ENCODE results near the gene ZC3H12D. TPM values are rescaled to one million over a fixed set of nuclear protein-coding genes. Genes with fewer than 3 reads are reported as not detected.

ZC3H12D gene
- total and polyA plus RNA-seq, 2 of the 8 experiments (the other 6 are each of a cell fraction or from before 2014, with no cell fraction given), result 0.05 to 0.07 TPM

DNA sequence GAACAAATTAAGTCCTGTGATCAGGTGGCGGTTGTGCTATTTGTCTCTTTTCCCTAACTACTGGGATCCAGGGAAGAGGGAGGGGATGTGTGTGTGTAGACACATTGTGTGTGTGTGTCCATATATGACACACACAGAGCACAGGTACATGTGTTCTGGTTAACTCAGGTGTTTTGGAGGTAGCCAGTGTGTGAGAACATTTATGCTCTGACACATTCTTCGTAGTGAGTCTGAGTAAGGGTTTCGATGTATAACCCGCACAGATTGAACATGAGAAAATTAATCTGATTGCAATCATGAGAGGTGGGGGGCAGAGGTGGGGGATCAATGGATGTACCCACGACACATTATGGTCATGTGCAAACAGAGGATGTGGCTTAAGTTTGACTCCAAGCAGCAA is 12.6 kb downstream of the ZC3H12D start:
- Histone ChIP-seq H3K18ac (ENCODE audit: extremely low read depth, low read length) (no peak overlapping the region), H4K5ac (ENCODE audit: insufficient read length, low read depth, low read length) (no peak overlapping the region), H3K23ac (ENCODE audit: insufficient read length) (no peak overlapping the region), H2BK12ac (ENCODE audit: low read depth, low read length) (no peak overlapping the region), H2BK20ac (ENCODE audit: low read length) (no peak overlapping the region), H2BK120ac (replicated peaks; ENCODE audit: low read depth, low read length) (no peak overlapping the region), H2AFZ (ENCODE audit: low read length) (no peak overlapping the region), H4K91ac (replicated peaks; ENCODE audit: insufficient read length, low read length) (no peak overlapping the region), H3K4me1 (replicated peaks in 1 of 4; ENCODE audit: control insufficient read depth in 3 of 4, insufficient read depth in 4 of 4, low read length in 3 of 4) (peaks cover 0 to 5% (median 1%) of the 10 kb centered on the region in 4 experiments; a peak in 1 of 7 replicates), H2BK5ac (ENCODE audit: low read depth, low read length) (no peak overlapping the region), H3K56ac (replicated peaks; ENCODE audit: insufficient read length, low read depth, low read length) (no peak overlapping the region), H3K4me2 (ENCODE audit: insufficient read depth in 1 of 2, low read depth in 2 of 2, low read length in 2 of 2) (no peak overlapping the region), H3K9me3 (ENCODE audit: insufficient read depth in 2 of 2, low read depth in 1 of 2, low read length in 1 of 2) (no peaks in the 10 kb centered on the region), H4K8ac (ENCODE audit: extremely low read depth, insufficient read depth, low read length) (no peak overlapping the region), H3K79me1 (ENCODE audit: low read depth, low read length) (no peaks in the 10 kb centered on the region), H2AK5ac (ENCODE audit: low read depth, low read length) (peak overlapping the region; percentile 86; the same call in 1 of the 2 replicates), H3K23me2 (ENCODE audit: low read depth, low read length) (no peaks in the 10 kb centered on the region), H3K4ac (replicated peaks; ENCODE audit: insufficient read length, low read depth, low read length) (no peak overlapping the region), H3K27me3 (replicated peaks in 1 of 4; ENCODE audit: control insufficient read depth in 3 of 4, extremely low read depth in 1 of 4, insufficient read depth in 3 of 4, low read length in 3 of 4) (no peaks in the 10 kb centered on the region), H2BK15ac (ENCODE audit: low read length) (no peak overlapping the region), H3K4me3 (ENCODE audit: extremely low read depth in 1 of 4, insufficient read depth in 2 of 4, low read depth in 3 of 4, low read length in 4 of 4) (no peak overlapping the region), H4K20me1 (replicated peaks in 1 of 2; ENCODE audit: control insufficient read depth in 1 of 2, insufficient read depth in 2 of 2, low read length in 2 of 2) (no peaks in the 10 kb centered on the region), H3K27ac (ENCODE audit: low read depth, low read length) (no peak overlapping the region), H3K36me3 (ENCODE audit: control insufficient read depth in 2 of 4, insufficient read depth in 4 of 4, low read length in 3 of 4) (no peaks in the 10 kb centered on the region), H3K79me2 (ENCODE audit: control insufficient read depth in 1 of 2, insufficient read depth in 2 of 2, low read length in 2 of 2) (no peaks in the 10 kb centered on the region), H3K14ac (ENCODE audit: insufficient read length) (no peak overlapping the region), H3K9ac (replicated peaks in 1 of 4; ENCODE audit: extremely low read depth in 1 of 4, low read depth in 3 of 4, low read length in 3 of 4) (no peak overlapping the region)
- POLR2A ChIA-PET (ENCODE audit: partially characterized antibody), result no interaction called here
- CTCF ChIA-PET (ENCODE audit: partially characterized antibody), result interaction anchor here (2.5 to 2.7 kb wide), 2 partner anchors 11 to 384 kb away, joined by 6 to 8 read pairs; no protein-coding TSS in a partner anchor
- WGBS, 2 experiments (ENCODE audit: extremely low coverage in 1 of 2, insufficient coverage in 1 of 2, insufficient read length in 1 of 2, insufficient replicate concordance in 2 of 2, low coverage in 1 of 2, low lambda C conversion rate in 2 of 2, missing lambda C conversion rate in 1 of 2), result 82% methylated on average over 5 of the region's 5 CpGs; no CpG with 5 or more reads in 1 of the 2 experiments
- DNase-seq (ENCODE audit: low read depth in 1 of 2, low spot score in 2 of 2) (no peak), FAIRE-seq (no peak)
- no peak for TF ChIP-seq TEAD4 (IDR thresholded peaks at IDR 0.05; ENCODE audit: low read depth, low read length)
- TF ChIP-seq SIX5 (IDR thresholded peaks at IDR 0.05; ENCODE audit: low read depth, low read length), result no peak
- TF ChIP-seq NRF1 (IDR thresholded peaks at IDR 0.05; ENCODE audit: low read depth, low read length), result no peak
- TF ChIP-seq TAF1 (IDR thresholded peaks at IDR 0.05; ENCODE audit: low read depth, low read length), result no peak
- TF ChIP-seq EGR1 (IDR thresholded peaks at IDR 0.05; ENCODE audit: borderline replicate concordance, low read depth, low read length), result no peak
- no peak for TF ChIP-seq CEBPB (IDR thresholded peaks at IDR 0.05; ENCODE audit: low read depth, low read length)
- no peak for TF ChIP-seq ASH2L (IDR thresholded peaks at IDR 0.05; ENCODE audit: low read length)
- no peak for TF ChIP-seq CBX5 (IDR thresholded peaks at IDR 0.05; ENCODE audit: low read depth, low read length)
- no peak for TF ChIP-seq KDM1A (IDR thresholded peaks at IDR 0.05; ENCODE audit: borderline replicate concordance, low read length)
- TF ChIP-seq FOSL1 (IDR thresholded peaks at IDR 0.05; ENCODE audit: insufficient read depth, low read depth, low read length), result no peak
- no peak for TF ChIP-seq PHF8 (conservative IDR thresholded peaks at IDR 0.05; ENCODE audit: low read depth, low read length)
- no peak for TF ChIP-seq CHD2 (IDR thresholded peaks at IDR 0.05; ENCODE audit: low read length)
- TF ChIP-seq SIN3A (conservative IDR thresholded peaks at IDR 0.05 in 1 of 2, IDR thresholded peaks at IDR 0.05 in 1 of 2; ENCODE audit: low read depth in 1 of 2, low read length in 2 of 2), result no peak
- no peak for TF ChIP-seq TCF12 (IDR thresholded peaks at IDR 0.05; ENCODE audit: low read depth, low read length)
- TF ChIP-seq TAF7 (optimal IDR thresholded peaks at IDR 0.05; ENCODE audit: borderline replicate concordance, low read depth, low read length), result no peak
- no peak for TF ChIP-seq SAP30 (IDR thresholded peaks at IDR 0.05; ENCODE audit: insufficient read depth, insufficient replicate concordance, low read length)
